ENCODE data around the gene INPP5D.

- TF ChIP-seq POLR2A (IDR thresholded peaks at IDR 0.05; ENCODE audit: low read depth, low read length), result no peak
- no peak for TF ChIP-seq TAF1 (IDR thresholded peaks at IDR 0.05; ENCODE audit: borderline replicate concordance, low read depth, low read length)
Observed at GRCh38 chr2:233056961-233057605, 3.1 kb upstream of the INPP5D start.
